Lower lobe of right lung (tissue), 2 donors: ENCODE results near the gene IAH1. TPM values are rescaled to one million over a fixed set of nuclear protein-coding genes. Genes with fewer than 3 reads are reported as not detected.
A peak's percentile ranks its signal among the peaks of the same experiment; 100 is the strongest.

Source experiments
- ATAC-seq, 2 donors: fragments of 200-7000 bp; cut with Tn5 transposase; one replicate each; pipeline ENCODE4 v1.9.1; 2020 to 2022; ENCODE audit warnings: mild to moderate bottlenecking in 2 of 2, moderate library complexity in 2 of 2
- DNase-seq: peaks from one replicate; pipeline ENCODE4 v3.0.0-alpha.2; 2020
- H3K27ac ChIP-seq: fragments of 200-600 bp; one replicate; pipeline ENCODE4 v1.8.0; 2022
- H3K27me3 ChIP-seq: fragments of 200-600 bp; one replicate; pipeline ENCODE4 v1.8.0; 2022; ENCODE audit warnings: low read depth
- H3K36me3 ChIP-seq: fragments of 200-600 bp; one replicate; pipeline ENCODE4 v1.8.0; 2022; ENCODE audit warnings: mild to moderate bottlenecking
- H3K4me1 ChIP-seq: fragments of 200-600 bp; one replicate; pipeline ENCODE4 v1.8.0; 2022
- H3K4me3 ChIP-seq: fragments of 200-600 bp; one replicate; pipeline ENCODE4 v1.8.0; 2022; ENCODE audit warnings: mild to moderate bottlenecking
- H3K9me3 ChIP-seq: fragments of 200-600 bp; one replicate; pipeline ENCODE4 v1.8.0; 2022
- CTCF ChIP-seq: fragments of 200-600 bp; IDR thresholded peaks from one replicate; pipeline ENCODE4 v1.8.0; 2022; ENCODE audit warnings: antibody characterized with exemption, mild to moderate bottlenecking
- intact Hi-C: fragments of 100-400 bp; cut with DNase I; formaldehyde crosslinking; loops from one replicate; pipeline ENCODE4 v1.11.0; 2022
- total RNA-seq: library from RNA; stranded (reverse); fragmentation: NEBNext Ultra II Directional; extraction: Animal tissue kit (Norgen Biotek cat#: 25700); gene quantifications from one replicate; pipeline ENCODE4 v1.2.1, GENCODE V29; 2021
- donor health status: DM: no; HTN: yes; CAD: no; lungs with severe emphysema.

Gene IAH1
- total RNA-seq, 1 donor from 2014 or later: 42.6 TPM

GRCh38 chr2:9465170-9465569 is 9.2 kb upstream of the IAH1 start:
- no peaks in the 10 kb centered on the region for H3K4me1 ChIP-seq
- peaks cover 41% of the 10 kb centered on the region for H3K36me3 ChIP-seq
- intact Hi-C loops: no loop called here
- no peak for ATAC-seq
- H3K4me3 ChIP-seq: no peak overlapping the region
- no peak overlapping the region for H3K27ac ChIP-seq
- H3K27me3 ChIP-seq: no peaks in the 10 kb centered on the region
- no peak for TF ChIP-seq CTCF
- DNase-seq: no peak
- no peaks in the 10 kb centered on the region for H3K9me3 ChIP-seq

- no peak for TF ChIP-seq CTCF
- ATAC-seq (no peak), DNase-seq (no peak)
- Histone ChIP-seq H3K4me3 (no peak overlapping the region), H3K4me1 (no peaks in the 10 kb centered on the region), H3K36me3 (peaks cover 31% of the 10 kb centered on the region), H3K27ac (no peak overlapping the region), H3K27me3 (no peaks in the 10 kb centered on the region), H3K9me3 (no peaks in the 10 kb centered on the region)
- intact Hi-C loops: no loop called here
These were observed 8.1 kb upstream of the IAH1 start for GRCh38 chr2:9466147-9466683.

- no peaks in the 10 kb centered on the region for H3K9me3 ChIP-seq
- intact Hi-C loops: no loop called here
- peak; percentile 77 for DNase-seq
- ATAC-seq: peak; percentile 85 to 91
- H3K4me1 ChIP-seq: no peaks in the 10 kb centered on the region
- H3K27me3 ChIP-seq: no peaks in the 10 kb centered on the region
- H3K4me3 ChIP-seq: no peak overlapping the region
- TF ChIP-seq CTCF: no peak
- H3K27ac ChIP-seq: no peak overlapping the region
- peaks cover 22% of the 10 kb centered on the region for H3K36me3 ChIP-seq
These were observed 6.7 kb upstream of the IAH1 start for GRCh38 chr2:9467687-9468086.

GRCh38 chr2:9471206-9471605 is 3.1 kb upstream of the IAH1 start:
- intact Hi-C loops: no loop called here
- H3K4me3 ChIP-seq: no peak overlapping the region
- no peak for ATAC-seq

GRCh38 chr2:9472511-9472910 is 1.8 kb upstream of the IAH1 start:
- DNase-seq: no peak
- Histone ChIP-seq H3K9me3 (no peaks in the 10 kb centered on the region), H3K27me3 (no peaks in the 10 kb centered on the region), H3K36me3 (peaks cover 12% of the 10 kb centered on the region), H3K4me1 (peaks cover 33% of the 10 kb centered on the region), H3K4me3 (no peak overlapping the region), H3K27ac (no peak overlapping the region)
- ATAC-seq: no peak
- TF ChIP-seq CTCF: no peak
- intact Hi-C loops: no loop called here

More at GRCh38 chr2:9471206-9471605, 3.1 kb upstream of the IAH1 start:
- no peak overlapping the region for H3K27ac ChIP-seq
- no peaks in the 10 kb centered on the region for H3K27me3 ChIP-seq
- H3K4me1 ChIP-seq: peaks cover 23% of the 10 kb centered on the region
- no peaks in the 10 kb centered on the region for H3K9me3 ChIP-seq
- no peak for TF ChIP-seq CTCF
- H3K36me3 ChIP-seq: peaks cover 12% of the 10 kb centered on the region
- no peak for DNase-seq
